Stimulated activated CD4-positive, alpha-beta T cell treated with anti-CD3 and anti-CD28 coated beads, Interleukin-4, amount 100 ng/mL, for 24 hours (primary cell): ENCODE results near the gene ZNF486.
"Not testable (repeated sequence)": the region's sequence is repeated elsewhere in the genome, so short reads cannot be mapped to it uniquely, and the experiment has no call there.

Source experiments
- DNase-seq: peaks from one replicate; pipeline ENCODE4 v3.0.0-alpha.2; 2020

Gene ZNF486

GRCh38 chr19:20167020-20167644 lies at the start of gene ZNF486:
Gene ZNF486, plus strand, starts transcription at chr19:20167214. Its CDS starts 117 bp downstream, at chr19:20167331.
- peak; percentile 94 for DNase-seq

- not testable (repeated sequence) for DNase-seq
These were observed 48.8 kb upstream of the ZNF486 start for GRCh38 chr19:20118064-20118839.

- DNase-seq: no peak
These were observed 42.1 kb upstream of the ZNF486 start for GRCh38 chr19:20124879-20125278.

- not testable (repeated sequence) for DNase-seq
These were observed 34.1 kb upstream of the ZNF486 start for GRCh38 chr19:20132933-20133332.

GRCh38 chr19:20137714-20138113 lies 29.3 kb upstream of the ZNF486 start:
- not testable (repeated sequence) for DNase-seq

GRCh38 chr19:20151617-20152145 lies 15.3 kb upstream of the ZNF486 start:
- no peak for DNase-seq

GRCh38 chr19:20152506-20152905 lies 14.5 kb upstream of the ZNF486 start:
- not testable (repeated sequence) for DNase-seq

GRCh38 chr19:20153281-20153680 lies 13.7 kb upstream of the ZNF486 start:
- DNase-seq: no peak

GRCh38 chr19:20154636-20155035 lies 12.4 kb upstream of the ZNF486 start:
- DNase-seq: no peak

- DNase-seq: no peak
These were observed 4.2 kb upstream of the ZNF486 start for GRCh38 chr19:20162821-20163220.

- no peak for DNase-seq
These were observed 2.6 kb upstream of the ZNF486 start for GRCh38 chr19:20164456-20164855.

GRCh38 chr19:20165971-20166592 lies 932 bp upstream of the ZNF486 start:
- no peak for DNase-seq

- DNase-seq: no peak
These were observed 673 bp downstream of the ZNF486 start for GRCh38 chr19:20167651-20168122.

GRCh38 chr19:20171285-20171684 lies 4.3 kb downstream of the ZNF486 start:
- DNase-seq: no peak

- not testable (repeated sequence) for DNase-seq
These were observed 8.8 kb downstream of the ZNF486 start for GRCh38 chr19:20175848-20176247.

- not testable (repeated sequence) for DNase-seq
These were observed 12.9 kb downstream of the ZNF486 start for GRCh38 chr19:20179956-20180355.

- DNase-seq: no peak
These were observed 15.3 kb downstream of the ZNF486 start for GRCh38 chr19:20182222-20182785.

GRCh38 chr19:20186174-20186573 lies 19.2 kb downstream of the ZNF486 start:
- DNase-seq: no peak

- DNase-seq: no peak
These were observed 30.7 kb downstream of the ZNF486 start for GRCh38 chr19:20197747-20198146.

- DNase-seq: no peak
These were observed 42.0 kb downstream of the ZNF486 start for GRCh38 chr19:20209051-20209450.

GRCh38 chr19:20214366-20214765 lies 47.4 kb downstream of the ZNF486 start:
- not testable (repeated sequence) for DNase-seq

GRCh38 chr19:20221605-20222004 lies 54.6 kb downstream of the ZNF486 start:
- DNase-seq: not testable (repeated sequence)

- no peak for DNase-seq
These were observed 66.1 kb downstream of the ZNF486 start for GRCh38 chr19:20233105-20233504.
